Measurements from ENCODE around the gene TERT. TPM values are rescaled to one million over a fixed set of nuclear protein-coding genes. Genes with fewer than 3 reads are reported as not detected.
A peak's percentile ranks its signal among the peaks of the same experiment; 100 is the strongest.
"Not testable (repeated sequence)": the region's sequence is repeated elsewhere in the genome, so short reads cannot be mapped to it uniquely, and the experiment has no call there.

TERT gene
- total RNA-seq, 3 donors from 2014 or later, result 2.1 to 5.0 (median 2.8) TPM

DNA sequence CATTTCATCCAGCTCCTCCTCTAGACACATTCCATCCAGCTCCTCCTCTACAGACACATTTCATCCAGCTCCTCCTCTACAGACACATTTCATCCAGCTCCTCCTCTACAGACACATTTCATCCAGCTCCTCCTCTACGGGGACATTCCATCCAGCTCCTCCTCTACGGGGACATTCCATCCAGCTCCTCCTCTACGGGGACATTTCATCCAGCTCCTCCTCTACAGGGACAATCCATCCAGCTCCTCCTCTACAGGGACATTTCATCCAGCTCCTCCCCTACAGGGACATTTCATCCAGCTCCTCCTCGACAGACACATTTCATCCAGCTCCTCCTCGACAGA lies 31.6 kb upstream of the TERT start:
- ATAC-seq, DNase-seq: not testable (repeated sequence)

DNA sequence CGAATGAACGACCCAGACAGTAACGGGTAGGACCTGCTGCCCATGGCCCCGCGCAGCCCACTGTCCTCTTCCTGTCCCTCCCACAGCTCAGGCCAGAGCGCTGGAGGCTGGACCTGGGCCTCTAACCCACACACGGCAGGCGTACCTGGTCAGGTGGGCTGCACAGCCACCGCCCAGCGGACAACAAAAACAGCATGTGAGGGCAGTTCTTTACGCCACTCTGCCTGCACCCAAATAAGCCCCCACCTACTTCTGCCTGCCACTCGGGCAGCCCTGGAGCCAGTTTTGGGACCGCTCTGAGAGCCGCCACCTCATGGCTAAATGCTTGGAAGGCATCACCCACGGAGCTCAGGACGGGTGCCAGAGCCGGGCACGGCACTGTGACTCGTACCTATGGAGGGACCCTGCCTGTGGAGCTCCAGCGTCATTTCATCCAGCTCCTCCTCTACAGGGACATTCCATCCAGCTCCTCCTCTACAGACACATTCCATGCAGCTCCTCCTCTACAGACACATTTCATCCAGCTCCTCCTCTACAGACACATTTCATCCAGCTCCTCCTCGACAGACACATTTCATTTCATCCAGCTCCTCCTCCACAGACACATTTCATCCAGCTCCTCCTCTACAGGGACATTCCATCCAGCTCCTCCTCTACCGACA lies 31.1 kb upstream of the TERT start:
- ATAC-seq, result no peak
- peak in 1 of 3 donors; percentile 20 for DNase-seq
- H3K4me3 ChIP-seq, result no peak overlapping the region
- H3K36me3 ChIP-seq (ENCODE audit: low read depth), result peaks cover 5% of the 10 kb centered on the region
- intact Hi-C loops (cut with DNase I, micrococcal nuclease), result no loop called here
- no peaks in the 10 kb centered on the region for H3K9me3 ChIP-seq
- H3K4me1 ChIP-seq (ENCODE audit: low read depth), result peaks cover 4% of the 10 kb centered on the region
- TF ChIP-seq, protein P1, sequence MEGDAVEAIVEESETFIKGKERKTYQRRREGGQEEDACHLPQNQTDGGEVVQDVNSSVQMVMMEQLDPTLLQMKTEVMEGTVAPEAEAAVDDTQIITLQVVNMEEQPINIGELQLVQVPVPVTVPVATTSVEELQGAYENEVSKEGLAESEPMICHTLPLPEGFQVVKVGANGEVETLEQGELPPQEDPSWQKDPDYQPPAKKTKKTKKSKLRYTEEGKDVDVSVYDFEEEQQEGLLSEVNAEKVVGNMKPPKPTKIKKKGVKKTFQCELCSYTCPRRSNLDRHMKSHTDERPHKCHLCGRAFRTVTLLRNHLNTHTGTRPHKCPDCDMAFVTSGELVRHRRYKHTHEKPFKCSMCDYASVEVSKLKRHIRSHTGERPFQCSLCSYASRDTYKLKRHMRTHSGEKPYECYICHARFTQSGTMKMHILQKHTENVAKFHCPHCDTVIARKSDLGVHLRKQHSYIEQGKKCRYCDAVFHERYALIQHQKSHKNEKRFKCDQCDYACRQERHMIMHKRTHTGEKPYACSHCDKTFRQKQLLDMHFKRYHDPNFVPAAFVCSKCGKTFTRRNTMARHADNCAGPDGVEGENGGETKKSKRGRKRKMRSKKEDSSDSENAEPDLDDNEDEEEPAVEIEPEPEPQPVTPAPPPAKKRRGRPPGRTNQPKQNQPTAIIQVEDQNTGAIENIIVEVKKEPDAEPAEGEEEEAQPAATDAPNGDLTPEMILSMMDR (IDR thresholded peaks at IDR 0.05), result no peak

More for the DNA sequence above, 31.6 kb upstream of the TERT start:
- H3K36me3 ChIP-seq (ENCODE audit: low read depth); intact Hi-C loops (cut with DNase I, micrococcal nuclease); H3K9me3 ChIP-seq; H3K4me3 ChIP-seq; H3K4me1 ChIP-seq (ENCODE audit: low read depth): not testable (repeated sequence)

DNA sequence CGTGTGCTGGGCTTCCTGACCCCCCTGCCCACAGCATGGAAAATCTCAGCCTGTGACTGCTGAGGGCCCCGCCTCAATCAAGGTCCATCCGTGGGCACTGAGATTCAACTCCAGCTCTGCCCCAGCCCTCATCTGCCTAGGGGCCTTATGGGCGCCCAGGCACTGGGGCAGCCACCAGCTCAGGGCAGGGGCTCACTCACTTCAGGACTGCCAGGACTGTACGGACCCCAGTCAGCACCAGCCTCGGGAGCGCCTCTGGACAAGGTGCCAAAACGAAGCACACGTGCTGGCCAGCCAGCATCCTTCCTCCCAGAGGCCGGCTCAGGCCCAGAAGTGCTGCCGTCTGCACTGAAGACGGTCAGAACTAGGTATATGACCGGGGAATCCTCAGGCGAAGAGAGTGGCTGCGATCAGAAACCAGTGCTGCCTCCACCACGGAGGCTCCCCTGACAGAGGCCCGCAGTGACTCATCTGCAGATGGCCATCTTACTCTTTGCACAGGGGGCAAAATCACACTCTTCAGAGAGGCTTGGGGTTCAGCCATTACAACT lies 30.4 kb upstream of the TERT start:
- Histone ChIP-seq H3K9me3 (no peaks in the 10 kb centered on the region), H3K4me3 (no peak overlapping the region), H3K4me1 (ENCODE audit: low read depth) (no peaks in the 10 kb centered on the region), H3K36me3 (ENCODE audit: low read depth) (peaks cover 5% of the 10 kb centered on the region)
- TF ChIP-seq, protein P1 (IDR thresholded peaks at IDR 0.05), result no peak
- ATAC-seq (peak; percentile 22), DNase-seq (peak in 1 of 3 donors; percentile 16)
- intact Hi-C loops (cut with DNase I, micrococcal nuclease), result no loop called here

DNA sequence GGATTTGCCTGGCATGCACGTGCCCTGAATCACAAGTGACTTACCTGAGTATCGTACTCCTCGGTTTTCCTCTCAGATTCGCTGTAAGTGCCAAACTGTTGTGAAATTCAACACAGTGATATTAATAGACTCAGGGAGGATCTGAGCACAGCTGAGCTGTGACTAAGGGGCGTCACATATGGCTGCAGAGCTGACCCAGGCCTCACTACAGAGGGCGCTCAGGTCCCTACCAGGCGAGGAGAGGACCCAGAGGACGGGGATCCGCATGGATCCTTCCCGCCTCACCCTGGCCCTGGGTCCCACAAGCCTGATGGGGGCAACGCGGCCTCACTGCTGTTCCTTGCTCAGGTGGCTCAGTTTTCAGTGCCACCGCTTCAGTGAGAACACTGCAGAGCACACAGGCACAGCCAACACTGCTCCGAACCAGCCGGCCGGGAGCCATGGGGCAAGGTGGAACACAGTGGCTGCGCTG lies 29.9 kb upstream of the TERT start:
- ATAC-seq, result peak; percentile 7
- TF ChIP-seq, protein P1 (IDR thresholded peaks at IDR 0.05), result no peak
- H3K36me3 ChIP-seq (ENCODE audit: low read depth), result peaks cover 5% of the 10 kb centered on the region
- intact Hi-C loops (cut with DNase I, micrococcal nuclease), result no loop called here
- H3K4me3 ChIP-seq, result no peak overlapping the region
- H3K4me1 ChIP-seq (ENCODE audit: low read depth), result no peaks in the 10 kb centered on the region
- DNase-seq, result no peak
- H3K9me3 ChIP-seq, result no peaks in the 10 kb centered on the region

DNA sequence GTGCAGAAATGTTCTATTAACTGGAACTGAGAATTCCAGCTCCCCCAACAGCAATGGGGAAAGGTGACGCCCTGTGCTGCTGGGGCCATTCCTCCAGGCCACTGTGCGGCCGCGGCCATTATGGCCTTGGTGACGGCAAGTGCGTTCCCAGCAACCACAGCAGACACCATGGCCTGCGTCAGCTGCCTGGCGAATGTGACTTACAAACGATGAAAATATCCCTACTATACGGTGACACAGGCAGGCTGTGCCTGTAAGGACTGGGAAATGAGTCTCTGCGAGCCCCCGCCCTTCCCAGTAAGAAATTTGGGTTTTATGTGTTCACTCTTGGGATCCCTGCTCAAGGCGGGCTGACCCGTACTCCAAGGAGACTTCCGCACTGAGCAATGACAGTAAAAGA lies 29.4 kb upstream of the TERT start:
- peak in 1 of 3 donors; percentile 17 for DNase-seq
- H3K9me3 ChIP-seq, result no peaks in the 10 kb centered on the region
- TF ChIP-seq, protein P1 (IDR thresholded peaks at IDR 0.05), result no peak

DNA sequence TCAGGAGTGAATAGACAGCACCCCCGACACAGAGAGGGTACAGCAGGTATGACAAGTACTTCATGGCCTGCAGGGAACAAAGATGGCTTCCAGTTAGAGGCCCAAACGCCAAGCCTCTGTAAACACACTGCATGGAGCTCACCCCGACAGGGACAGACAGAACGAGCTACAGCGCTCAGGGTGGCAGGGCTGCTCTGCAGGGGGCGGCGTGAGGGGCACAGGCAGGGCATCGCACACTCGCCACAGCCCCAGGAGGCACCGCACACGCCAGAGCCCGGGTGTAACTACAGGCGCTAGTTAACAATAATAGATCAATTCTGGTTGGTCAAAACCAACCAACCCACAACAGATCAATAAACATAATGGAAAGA lies 28.9 kb upstream of the TERT start:
- Histone ChIP-seq H3K4me3 (no peak overlapping the region), H3K36me3 (ENCODE audit: low read depth) (peaks cover 5% of the 10 kb centered on the region), H3K4me1 (ENCODE audit: low read depth) (no peaks in the 10 kb centered on the region), H3K9me3 (no peaks in the 10 kb centered on the region)
- TF ChIP-seq, protein P1 (IDR thresholded peaks at IDR 0.05), result no peak
- DNase-seq (no peak), ATAC-seq (no peak)
- intact Hi-C loops (cut with DNase I, micrococcal nuclease), result no loop called here

More for the DNA sequence above, 29.4 kb upstream of the TERT start:
- no peak overlapping the region for H3K4me3 ChIP-seq
- no peak for ATAC-seq
- H3K36me3 ChIP-seq (ENCODE audit: low read depth), result peaks cover 5% of the 10 kb centered on the region
- H3K4me1 ChIP-seq (ENCODE audit: low read depth), result no peaks in the 10 kb centered on the region
- intact Hi-C loops (cut with DNase I, micrococcal nuclease), result no loop called here

Measured in mucosa of descending colon (tissue), 3 donors.